Activated naive CD8-positive, alpha-beta T cell treated with anti-CD3 and anti-CD28 coated beads, Interleukin-2, amount 50 U/mL, for 24 hours (primary cell): ENCODE measurements around the gene MRPS24.

Experiments
- ATAC-seq: fragments of 150-1000 bp; cut with Tn5 transposase; one replicate; pipeline ENCODE4 v1.10.0; 2021
- DNase-seq: peaks from one replicate; pipeline ENCODE4 v3.0.0; 2021
- H3K27ac Mint-ChIP-seq: one replicate; pipeline ENCODE4 v1.8.0; 2021; ENCODE audit warnings: mild to moderate bottlenecking, mixed read lengths
- H3K27me3 Mint-ChIP-seq: one replicate; pipeline ENCODE4 v1.8.0; 2021; ENCODE audit warnings: mixed read lengths
- H3K36me3 Mint-ChIP-seq: one replicate; pipeline ENCODE4 v1.8.0; 2021; ENCODE audit warnings: low read depth, mixed read lengths
- H3K4me1 Mint-ChIP-seq: one replicate; pipeline ENCODE4 v1.8.0; 2021; ENCODE audit warnings: mixed read lengths
- H3K4me3 Mint-ChIP-seq: one replicate; pipeline ENCODE4 v1.8.0; 2021; ENCODE audit warnings: mild to moderate bottlenecking, moderate library complexity, mixed read lengths
- H3K9me3 Mint-ChIP-seq: one replicate; pipeline ENCODE4 v1.8.0; 2021; ENCODE audit warnings: mixed read lengths

MRPS24 gene

DNA sequence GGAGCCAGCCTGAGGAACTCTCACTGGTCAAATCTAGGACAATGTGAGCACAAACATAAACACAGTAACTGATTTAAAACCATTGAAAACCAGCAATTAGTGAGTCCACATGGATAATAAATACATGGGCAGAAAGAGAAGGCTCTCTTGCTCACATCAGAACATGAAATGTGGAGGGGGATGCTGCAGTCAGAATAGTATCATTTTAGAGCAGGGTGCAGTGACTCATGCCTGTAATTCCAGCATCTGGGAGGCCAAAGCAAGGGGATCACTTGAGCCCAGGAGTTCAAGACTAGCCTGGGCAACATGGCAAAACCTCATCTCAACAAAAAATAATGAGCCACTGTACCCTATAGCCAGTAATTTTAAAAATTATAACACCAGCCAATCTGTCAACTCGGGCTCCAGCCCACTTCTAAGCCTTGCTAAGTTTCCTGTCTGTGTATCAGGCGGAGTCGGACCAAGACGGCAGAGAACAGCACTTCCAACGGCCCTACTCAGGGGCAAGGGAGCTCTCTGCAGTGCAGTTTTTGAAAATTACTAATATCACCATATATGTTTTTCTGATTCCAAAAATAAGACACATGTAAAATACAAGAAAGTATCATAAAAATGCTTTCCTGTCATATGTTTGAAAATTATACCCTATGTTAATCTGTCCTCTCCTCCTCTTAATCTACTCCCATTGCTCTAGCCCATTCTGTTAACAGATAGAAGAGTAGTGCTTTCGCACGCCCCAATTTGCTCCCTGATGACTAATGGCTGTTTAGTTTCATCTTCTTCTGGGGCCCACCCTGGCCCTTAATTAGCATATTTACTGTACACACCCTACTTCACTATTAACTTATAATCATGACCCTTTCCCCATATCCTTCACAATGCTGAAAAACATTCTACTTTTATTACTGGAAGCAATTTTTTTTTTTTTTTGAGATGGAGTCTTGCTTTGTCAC lies 20.0 kb upstream of the MRPS24 start:
- DNase-seq, result no peak
- no peak overlapping the region for H3K4me3 Mint-ChIP-seq
- peaks cover 34% of the 10 kb centered on the region for H3K4me1 Mint-ChIP-seq
- H3K27me3 Mint-ChIP-seq, result no peaks in the 10 kb centered on the region
- H3K27ac Mint-ChIP-seq, result no peak overlapping the region
- peaks cover 5% of the 10 kb centered on the region for H3K36me3 Mint-ChIP-seq
- peak; percentile 59 for ATAC-seq
- no peaks in the 10 kb centered on the region for H3K9me3 Mint-ChIP-seq

DNA sequence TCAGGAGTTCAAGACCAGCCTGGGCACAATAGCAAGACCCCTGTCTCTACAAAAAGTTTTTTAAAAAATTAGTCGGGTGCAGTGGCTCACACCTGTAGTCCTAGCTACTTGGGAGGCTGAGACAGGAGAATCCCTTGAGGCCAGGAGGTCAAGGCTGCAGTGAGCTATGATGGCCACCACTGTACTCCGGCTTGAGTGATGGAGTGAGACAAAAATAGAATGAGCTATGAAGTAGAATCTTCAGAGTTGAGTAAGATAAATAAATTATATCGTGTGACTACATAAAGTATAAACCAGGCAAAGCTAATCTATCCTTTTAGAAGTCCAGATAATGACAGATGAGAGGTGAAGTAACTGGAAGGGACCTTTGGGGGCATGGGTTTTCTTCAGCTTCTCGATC lies 15.3 kb upstream of the MRPS24 start:
- Mint-ChIP-seq H3K4me3 (no peak overlapping the region), H3K9me3 (no peaks in the 10 kb centered on the region), H3K27ac (no peak overlapping the region), H3K36me3 (peaks cover 25% of the 10 kb centered on the region), H3K27me3 (no peaks in the 10 kb centered on the region), H3K4me1 (peaks cover 10% of the 10 kb centered on the region)
- DNase-seq, result no peak
- no peak for ATAC-seq

DNA sequence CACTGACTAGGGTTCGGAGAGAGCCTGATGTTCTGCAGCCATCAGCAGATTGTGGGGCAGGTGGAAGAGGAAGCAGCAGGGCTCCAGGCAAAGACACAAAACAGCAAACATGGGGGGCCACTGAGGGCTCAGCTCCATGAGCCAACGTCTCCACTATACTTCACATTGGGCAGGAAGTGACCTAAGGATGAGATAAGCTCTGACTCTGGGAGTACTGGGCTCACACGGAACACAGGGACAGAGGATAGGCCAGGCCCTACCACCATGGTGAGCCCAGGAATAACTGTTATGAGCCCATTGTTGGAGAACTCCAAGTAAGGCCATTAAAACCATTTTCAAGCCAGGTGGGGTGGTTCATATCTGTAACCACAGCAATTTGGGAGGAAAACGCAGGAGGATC lies 14.9 kb upstream of the MRPS24 start:
- H3K27me3 Mint-ChIP-seq, result no peaks in the 10 kb centered on the region
- H3K4me3 Mint-ChIP-seq, result no peak overlapping the region
- DNase-seq (no peak), ATAC-seq (no peak)
- peaks cover 26% of the 10 kb centered on the region for H3K36me3 Mint-ChIP-seq
- H3K4me1 Mint-ChIP-seq, result peaks cover 6% of the 10 kb centered on the region
- H3K27ac Mint-ChIP-seq, result no peak overlapping the region
- H3K9me3 Mint-ChIP-seq, result no peaks in the 10 kb centered on the region

DNA sequence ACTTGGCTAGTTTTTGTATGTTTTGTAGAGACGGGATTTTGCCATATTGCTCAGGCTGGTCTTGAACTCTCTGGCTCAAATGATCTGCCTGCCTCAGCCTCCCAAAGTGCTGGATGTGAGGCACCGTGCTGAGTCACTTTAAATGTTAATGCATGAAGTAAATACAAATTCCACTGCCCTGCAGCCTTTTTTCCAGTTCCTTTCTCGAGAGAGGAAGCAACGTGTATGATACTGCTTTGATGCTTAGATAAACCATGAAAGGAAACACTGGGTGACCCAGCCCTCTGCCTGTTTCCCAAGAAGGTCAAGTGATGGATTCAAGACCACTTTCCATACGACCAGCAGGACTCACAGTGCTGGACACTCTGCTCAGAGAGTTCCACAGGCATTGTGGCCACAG lies 11.3 kb upstream of the MRPS24 start:
- Mint-ChIP-seq H3K9me3 (no peaks in the 10 kb centered on the region), H3K36me3 (peaks cover 38% of the 10 kb centered on the region), H3K27me3 (no peaks in the 10 kb centered on the region), H3K4me1 (no peaks in the 10 kb centered on the region), H3K4me3 (no peak overlapping the region), H3K27ac (no peak overlapping the region)
- ATAC-seq (no peak), DNase-seq (no peak)

DNA sequence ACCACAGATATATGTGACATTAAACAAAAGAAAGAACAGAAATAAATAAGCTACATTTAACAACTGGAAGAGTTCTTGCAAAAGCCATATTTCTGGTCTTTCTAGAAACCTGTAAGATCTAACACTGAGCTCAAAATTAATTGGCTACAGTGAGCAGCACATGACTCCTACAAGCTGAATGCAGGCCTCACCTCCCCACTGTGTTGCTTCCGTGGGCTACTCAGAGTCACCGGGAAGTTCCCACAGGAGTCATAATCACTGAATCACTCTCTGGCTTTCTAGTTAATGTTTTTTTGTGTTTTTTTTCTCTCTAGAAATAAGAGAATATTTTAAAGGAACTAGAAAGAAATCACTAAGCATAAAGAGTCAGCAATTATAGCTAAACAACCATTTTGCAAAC lies 10.2 kb upstream of the MRPS24 start:
- no peak for ATAC-seq
- H3K27me3 Mint-ChIP-seq, result no peaks in the 10 kb centered on the region
- no peak overlapping the region for H3K4me3 Mint-ChIP-seq
- H3K27ac Mint-ChIP-seq, result no peak overlapping the region
- no peaks in the 10 kb centered on the region for H3K4me1 Mint-ChIP-seq
- H3K36me3 Mint-ChIP-seq, result peaks cover 37% of the 10 kb centered on the region
- H3K9me3 Mint-ChIP-seq, result no peaks in the 10 kb centered on the region
- no peak for DNase-seq

DNA sequence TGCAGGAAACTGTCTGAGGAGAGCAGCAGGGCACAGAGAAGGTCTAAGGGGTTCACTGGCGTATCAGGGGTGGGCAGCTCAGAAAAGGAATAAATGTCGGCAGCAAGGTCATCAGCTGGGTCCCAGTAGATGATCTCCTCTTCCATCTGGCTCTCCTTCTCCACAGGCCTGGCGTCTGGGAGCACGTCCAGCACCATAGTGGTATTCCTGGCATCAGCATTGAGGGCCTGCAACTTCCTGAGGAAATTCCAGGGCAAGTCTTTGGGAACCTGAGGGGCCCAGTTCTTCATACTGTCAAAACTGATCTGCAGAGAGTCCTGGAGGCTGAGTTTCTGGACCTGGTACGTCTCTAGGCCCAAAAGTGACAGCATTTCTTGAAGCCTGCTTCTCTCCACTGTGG lies 9.6 kb upstream of the MRPS24 start:
- H3K36me3 Mint-ChIP-seq, result peaks cover 33% of the 10 kb centered on the region

DNA sequence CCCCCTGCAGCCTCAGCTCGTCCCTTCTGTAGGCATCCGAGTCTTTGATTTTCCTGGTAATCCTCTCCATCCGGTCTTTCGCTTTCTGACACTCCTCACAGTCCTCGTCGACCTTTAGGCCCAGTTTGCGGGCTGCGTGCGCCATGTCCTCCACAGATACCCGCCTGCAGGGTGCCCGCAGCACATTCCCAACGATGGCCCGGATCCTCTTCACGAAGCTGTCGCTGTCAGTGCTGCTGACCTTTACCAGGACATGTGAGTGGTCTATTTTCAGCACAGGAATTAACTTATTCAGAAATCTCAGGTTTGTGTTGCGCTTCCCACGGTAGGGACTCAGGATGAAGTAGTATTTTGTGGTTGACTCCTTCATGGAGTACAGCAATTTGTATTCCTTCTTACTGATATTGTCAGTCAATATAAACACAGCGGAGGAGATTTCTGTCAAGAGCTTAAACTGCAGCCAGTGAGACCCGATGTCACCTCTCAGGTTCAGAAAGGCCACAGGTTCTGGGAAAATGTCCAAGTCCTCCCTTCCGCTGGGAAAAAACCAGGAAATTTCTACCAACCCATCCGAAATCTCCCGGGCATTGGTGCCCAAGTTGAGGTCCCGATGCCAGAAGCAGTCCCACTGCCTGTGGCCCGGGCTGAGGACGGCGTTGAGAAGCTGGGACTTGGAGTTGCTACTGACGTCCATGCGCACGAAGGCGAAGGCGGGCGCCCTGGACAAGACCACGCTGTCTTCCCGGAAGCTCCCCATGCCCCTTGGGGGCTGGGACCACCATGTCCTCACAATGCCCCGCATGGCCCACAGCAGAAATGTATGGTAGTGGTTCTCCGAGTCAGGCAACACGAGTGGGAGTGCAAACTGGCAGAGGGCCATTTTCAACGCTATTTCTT lies 8.9 kb upstream of the MRPS24 start:
- Mint-ChIP-seq H3K27ac (no peak overlapping the region), H3K36me3 (peaks cover 32% of the 10 kb centered on the region), H3K4me3 (no peak overlapping the region), H3K9me3 (no peaks in the 10 kb centered on the region), H3K27me3 (no peaks in the 10 kb centered on the region), H3K4me1 (no peaks in the 10 kb centered on the region)
- DNase-seq (no peak), ATAC-seq (no peak)

More for the DNA sequence above, 9.6 kb upstream of the MRPS24 start:
- DNase-seq, result no peak
- Mint-ChIP-seq H3K4me1 (no peaks in the 10 kb centered on the region), H3K4me3 (no peak overlapping the region), H3K27me3 (no peaks in the 10 kb centered on the region), H3K9me3 (no peaks in the 10 kb centered on the region), H3K27ac (no peak overlapping the region)
- ATAC-seq, result no peak

DNA sequence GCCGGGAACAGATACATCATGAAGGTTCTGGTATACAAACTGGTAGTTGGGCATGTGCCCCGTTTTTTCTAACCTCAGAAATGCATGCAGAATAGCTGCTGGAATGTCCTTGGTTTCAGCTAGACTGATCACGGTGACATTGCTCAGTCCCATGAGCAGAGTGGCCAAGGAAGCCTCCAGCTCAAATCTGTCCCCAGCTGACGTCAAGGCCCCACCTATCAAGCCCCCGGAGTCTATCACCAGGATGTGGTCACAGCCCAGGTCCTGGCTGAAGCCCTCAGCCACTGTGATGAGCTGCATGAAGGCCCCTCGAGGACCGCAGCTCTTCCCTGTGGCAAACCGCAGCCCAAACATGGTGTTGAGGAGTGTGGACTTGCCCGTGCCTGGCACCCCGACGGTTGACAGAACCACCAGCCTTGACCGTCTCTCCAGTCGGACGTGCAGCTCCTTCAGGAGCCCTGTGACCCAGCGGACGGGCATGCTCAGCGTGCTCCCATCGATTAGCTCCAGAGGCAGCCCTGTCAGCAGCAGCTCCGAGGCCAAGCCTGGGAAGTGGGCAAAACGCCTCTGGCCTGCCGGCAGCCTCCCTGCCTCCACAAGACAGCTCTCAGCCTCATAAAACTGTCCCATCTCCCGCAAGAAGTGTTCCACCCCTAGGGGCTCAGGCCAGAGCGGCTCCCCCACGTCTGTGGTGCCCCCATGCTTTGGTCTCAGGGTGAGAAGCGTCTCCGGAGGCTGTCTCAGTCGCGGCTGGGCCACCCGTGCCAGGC lies 7.8 kb upstream of the MRPS24 start:
- Mint-ChIP-seq H3K9me3 (no peaks in the 10 kb centered on the region), H3K27me3 (no peaks in the 10 kb centered on the region), H3K4me3 (no peak overlapping the region), H3K36me3 (peaks cover 29% of the 10 kb centered on the region), H3K27ac (no peak overlapping the region), H3K4me1 (peaks cover 10% of the 10 kb centered on the region)
- ATAC-seq, result no peak
- no peak for DNase-seq

DNA sequence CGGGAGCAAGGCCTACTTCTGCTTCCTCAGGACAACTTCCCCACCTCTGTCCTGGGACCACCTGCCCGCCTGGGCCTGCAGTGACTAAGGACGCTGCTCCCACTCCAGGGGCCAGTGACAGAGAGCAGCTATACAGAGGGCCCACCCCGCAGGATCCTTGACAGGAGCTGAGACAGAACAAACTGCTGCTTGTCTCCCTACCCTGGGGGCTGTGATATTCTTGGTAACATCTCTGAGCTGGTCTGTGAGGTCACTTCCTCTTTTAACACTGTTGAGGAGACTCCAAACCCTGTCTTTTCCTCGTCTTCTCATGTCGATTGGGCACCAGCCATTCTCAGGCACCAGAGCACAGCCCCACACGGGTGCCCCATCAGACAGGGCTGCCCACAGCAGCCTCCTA lies 6.9 kb upstream of the MRPS24 start:
- H3K4me3 Mint-ChIP-seq, result no peak overlapping the region
- H3K4me1 Mint-ChIP-seq, result peaks cover 12% of the 10 kb centered on the region
- no peak overlapping the region for H3K27ac Mint-ChIP-seq
- DNase-seq (no peak), ATAC-seq (no peak)
- peaks cover 2% of the 10 kb centered on the region for H3K27me3 Mint-ChIP-seq
- H3K9me3 Mint-ChIP-seq, result no peaks in the 10 kb centered on the region
- H3K36me3 Mint-ChIP-seq, result peaks cover 23% of the 10 kb centered on the region

DNA sequence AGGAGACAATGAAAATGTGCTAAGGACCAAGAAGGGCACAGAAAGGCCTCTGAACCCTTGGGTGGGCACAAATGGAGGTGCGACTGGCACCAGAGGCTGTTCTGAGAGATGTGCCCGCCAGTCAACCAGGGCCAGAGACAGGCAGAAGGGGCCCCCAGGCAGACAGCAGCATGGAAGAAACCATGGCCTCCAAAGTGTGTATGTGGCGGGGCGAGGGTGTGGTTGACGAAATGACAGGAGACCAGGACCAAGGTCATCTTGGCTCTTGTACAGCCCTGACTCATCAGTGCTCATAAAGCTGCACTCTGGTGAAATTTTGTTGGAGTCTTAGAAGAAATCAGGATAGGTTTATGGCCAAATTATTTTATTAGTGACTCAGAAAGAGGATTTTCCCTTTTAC lies 4.0 kb upstream of the MRPS24 start:
- no peak for ATAC-seq
- no peak for DNase-seq

DNA sequence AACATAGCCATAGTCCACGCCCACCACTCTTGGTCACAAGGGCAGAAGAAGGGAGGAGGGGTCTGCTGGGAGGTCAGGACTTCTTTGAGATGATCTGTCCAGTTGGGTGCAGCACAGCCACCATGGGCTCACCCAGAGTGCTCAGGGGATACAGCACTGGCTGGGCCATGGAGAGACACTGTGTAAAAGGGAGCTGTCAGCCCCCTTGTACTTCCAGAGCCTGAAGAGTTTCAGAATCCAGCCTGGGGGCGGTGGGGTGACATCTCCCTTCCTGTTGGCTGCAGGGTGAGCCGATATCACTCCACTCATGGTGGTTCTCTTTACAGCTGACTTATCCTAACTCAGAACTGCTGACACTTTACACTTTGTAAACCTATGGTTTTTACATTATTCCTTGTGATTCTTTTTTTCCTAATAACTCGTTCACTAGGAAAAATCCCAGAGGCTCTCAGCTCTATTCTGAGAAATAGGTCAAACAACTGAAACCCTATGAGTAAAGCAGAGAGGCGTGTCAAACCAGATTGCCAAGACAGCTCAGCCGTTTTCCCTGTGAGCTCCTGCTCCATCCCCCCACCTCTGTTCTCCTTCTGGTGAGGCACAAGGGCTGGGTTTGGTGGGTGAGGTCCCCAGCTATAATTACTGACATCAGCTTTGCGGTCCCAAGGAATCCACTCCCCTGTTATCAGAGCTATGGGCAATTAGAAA lies 3.2 kb upstream of the MRPS24 start:
- H3K4me3 Mint-ChIP-seq, result no peak overlapping the region
- ATAC-seq (no peak), DNase-seq (peak; percentile 16)
- no peak overlapping the region for H3K27ac Mint-ChIP-seq
- H3K27me3 Mint-ChIP-seq, result peaks cover 6% of the 10 kb centered on the region
- no peaks in the 10 kb centered on the region for H3K9me3 Mint-ChIP-seq
- peaks cover 5% of the 10 kb centered on the region for H3K36me3 Mint-ChIP-seq
- peaks cover 36% of the 10 kb centered on the region for H3K4me1 Mint-ChIP-seq

More for the DNA sequence above, 4.0 kb upstream of the MRPS24 start:
- peaks cover 30% of the 10 kb centered on the region for H3K4me1 Mint-ChIP-seq
- no peaks in the 10 kb centered on the region for H3K9me3 Mint-ChIP-seq
- peaks cover 10% of the 10 kb centered on the region for H3K36me3 Mint-ChIP-seq
- H3K27ac Mint-ChIP-seq, result no peak overlapping the region
- no peak overlapping the region for H3K4me3 Mint-ChIP-seq
- peaks cover 6% of the 10 kb centered on the region for H3K27me3 Mint-ChIP-seq

DNA sequence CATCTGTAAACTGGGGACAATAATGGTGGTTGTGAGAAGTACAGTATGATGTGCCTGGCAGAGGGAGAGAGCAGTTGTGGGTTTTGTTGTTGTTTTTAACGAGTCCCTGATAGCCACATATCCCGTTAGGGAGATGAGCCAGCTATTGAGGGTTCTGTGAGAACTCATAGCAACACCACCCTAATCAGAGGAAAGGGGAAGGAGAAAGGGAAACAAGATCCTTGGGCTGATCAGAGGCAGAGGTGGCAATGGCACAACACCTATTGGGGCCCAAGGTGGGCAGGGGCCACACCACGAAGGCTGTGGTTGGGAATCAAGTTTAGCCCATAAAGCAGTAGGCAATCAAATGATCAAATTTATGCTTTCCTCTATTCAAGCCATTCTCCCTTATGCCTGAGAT lies 1.7 kb upstream of the MRPS24 start:
- no peak overlapping the region for H3K27ac Mint-ChIP-seq
- no peak overlapping the region for H3K4me3 Mint-ChIP-seq
- ATAC-seq (no peak), DNase-seq (no peak)
- H3K9me3 Mint-ChIP-seq, result no peaks in the 10 kb centered on the region
- H3K4me1 Mint-ChIP-seq, result peaks cover 39% of the 10 kb centered on the region
- peaks cover 6% of the 10 kb centered on the region for H3K27me3 Mint-ChIP-seq
- H3K36me3 Mint-ChIP-seq, result peaks cover 16% of the 10 kb centered on the region

DNA sequence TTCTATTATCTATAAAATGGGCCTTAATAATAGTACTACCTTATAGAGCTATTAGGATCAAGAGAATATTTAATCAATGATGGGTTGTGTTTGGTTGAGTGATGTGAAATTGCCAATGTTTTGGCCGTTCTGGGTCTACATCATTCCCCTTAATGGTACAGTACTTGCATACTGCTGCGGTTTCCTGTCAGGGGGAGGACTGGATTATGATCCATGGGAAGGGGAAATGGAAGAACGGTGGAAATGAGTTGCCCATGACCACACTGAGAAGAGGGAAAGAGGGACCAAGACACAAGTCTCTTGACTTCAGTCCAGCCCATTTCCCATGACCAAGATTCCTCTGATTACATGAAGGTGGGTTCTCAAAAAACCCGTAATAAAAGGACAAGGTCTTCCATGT lies 999 bp upstream of the MRPS24 start:
- peaks cover 19% of the 10 kb centered on the region for H3K36me3 Mint-ChIP-seq
- H3K9me3 Mint-ChIP-seq, result no peaks in the 10 kb centered on the region
- peaks cover 39% of the 10 kb centered on the region for H3K4me1 Mint-ChIP-seq
- no peak for DNase-seq
- no peak for ATAC-seq
- no peak overlapping the region for H3K27ac Mint-ChIP-seq
- H3K27me3 Mint-ChIP-seq, result peaks cover 6% of the 10 kb centered on the region
- H3K4me3 Mint-ChIP-seq, result no peak overlapping the region

DNA sequence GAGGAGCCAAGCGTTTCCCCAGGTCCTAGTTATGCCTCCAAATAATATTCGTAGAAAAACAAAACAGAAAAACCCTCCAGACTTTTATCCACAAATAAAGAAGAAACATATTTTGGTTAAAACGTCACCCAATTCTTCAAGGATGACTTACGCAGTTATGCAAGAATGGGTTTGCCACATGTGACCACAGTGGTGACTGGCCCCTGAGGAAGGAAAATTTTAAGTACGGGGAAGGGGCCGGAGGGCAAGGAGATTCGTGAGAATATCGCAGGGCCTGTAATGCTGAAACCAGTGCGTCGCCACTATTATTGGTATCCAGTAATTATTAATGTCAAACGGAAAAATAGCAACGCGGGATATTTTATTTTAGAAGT lies 537 bp upstream of the MRPS24 start:
- DNase-seq, result peak; percentile 26
- peaks cover 6% of the 10 kb centered on the region for H3K27me3 Mint-ChIP-seq
- peak overlapping the region; percentile 89 for H3K27ac Mint-ChIP-seq
- ATAC-seq, result peak; percentile 21
- H3K4me1 Mint-ChIP-seq, result peaks cover 39% of the 10 kb centered on the region
- peaks cover 22% of the 10 kb centered on the region for H3K36me3 Mint-ChIP-seq
- H3K9me3 Mint-ChIP-seq, result no peaks in the 10 kb centered on the region
- H3K4me3 Mint-ChIP-seq, result peak overlapping the region; percentile 84
